ENCODE results near the gene NHEJ1. TPM values are rescaled to one million over a fixed set of nuclear protein-coding genes. Genes with fewer than 3 reads are reported as not detected.
A peak's percentile ranks its signal among the peaks of the same experiment; 100 is the strongest.

Gene NHEJ1
- total RNA-seq, 1 donor: 23.8 TPM

DNA sequence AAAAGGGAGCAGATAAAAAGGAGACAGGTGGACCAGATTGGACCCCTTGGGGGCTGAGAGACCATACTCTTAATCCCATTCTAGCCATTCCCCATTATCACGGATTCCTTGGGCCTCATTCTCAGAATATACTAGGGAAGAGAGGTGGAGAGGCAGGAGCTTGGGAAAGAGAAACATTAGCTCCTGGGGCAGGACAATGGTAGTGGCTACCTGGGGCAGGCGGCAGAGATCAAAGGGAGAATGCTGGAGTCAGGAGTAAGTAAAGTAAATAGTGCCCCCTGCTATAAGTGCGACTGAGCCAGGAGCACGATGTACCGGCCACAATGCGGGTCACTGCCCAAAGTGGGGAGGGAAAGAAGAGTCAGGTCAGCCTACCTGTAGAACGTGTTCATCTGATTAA, 79.5 kb downstream of the NHEJ1 start:
- TF ChIP-seq, protein P1, sequence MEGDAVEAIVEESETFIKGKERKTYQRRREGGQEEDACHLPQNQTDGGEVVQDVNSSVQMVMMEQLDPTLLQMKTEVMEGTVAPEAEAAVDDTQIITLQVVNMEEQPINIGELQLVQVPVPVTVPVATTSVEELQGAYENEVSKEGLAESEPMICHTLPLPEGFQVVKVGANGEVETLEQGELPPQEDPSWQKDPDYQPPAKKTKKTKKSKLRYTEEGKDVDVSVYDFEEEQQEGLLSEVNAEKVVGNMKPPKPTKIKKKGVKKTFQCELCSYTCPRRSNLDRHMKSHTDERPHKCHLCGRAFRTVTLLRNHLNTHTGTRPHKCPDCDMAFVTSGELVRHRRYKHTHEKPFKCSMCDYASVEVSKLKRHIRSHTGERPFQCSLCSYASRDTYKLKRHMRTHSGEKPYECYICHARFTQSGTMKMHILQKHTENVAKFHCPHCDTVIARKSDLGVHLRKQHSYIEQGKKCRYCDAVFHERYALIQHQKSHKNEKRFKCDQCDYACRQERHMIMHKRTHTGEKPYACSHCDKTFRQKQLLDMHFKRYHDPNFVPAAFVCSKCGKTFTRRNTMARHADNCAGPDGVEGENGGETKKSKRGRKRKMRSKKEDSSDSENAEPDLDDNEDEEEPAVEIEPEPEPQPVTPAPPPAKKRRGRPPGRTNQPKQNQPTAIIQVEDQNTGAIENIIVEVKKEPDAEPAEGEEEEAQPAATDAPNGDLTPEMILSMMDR (IDR thresholded peaks at IDR 0.05; ENCODE audit: insufficient read depth, low read length): no peak
- no peak for DNase-seq (ENCODE audit: low read depth)
- H3K4me3 ChIP-seq (ENCODE audit: low read depth, low read length): no peak overlapping the region

DNA sequence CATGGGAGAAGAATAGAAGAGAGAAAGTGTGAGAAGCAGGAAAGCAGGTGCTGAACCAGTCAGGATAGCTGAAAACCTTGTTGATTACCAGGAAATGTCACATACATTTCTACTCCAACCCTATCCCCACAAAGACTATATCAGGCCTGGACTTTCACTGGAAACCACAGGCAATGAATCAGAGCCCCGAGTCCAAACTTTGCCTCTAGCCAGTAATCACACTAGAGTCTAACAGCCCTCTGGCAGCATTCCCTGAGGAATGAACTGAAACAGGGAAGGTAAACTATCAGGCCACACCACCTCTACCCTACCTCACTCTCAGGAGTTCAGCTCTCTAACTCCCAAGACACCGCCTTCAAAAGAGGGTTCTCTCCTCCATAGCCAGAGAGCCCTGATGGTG, 81.2 kb downstream of the NHEJ1 start:
- peak; percentile 42 for DNase-seq (ENCODE audit: low read depth)
- no peak overlapping the region for H3K4me3 ChIP-seq (ENCODE audit: low read depth, low read length)
- TF ChIP-seq, protein P1 (IDR thresholded peaks at IDR 0.05; ENCODE audit: insufficient read depth, low read length): no peak

DNA sequence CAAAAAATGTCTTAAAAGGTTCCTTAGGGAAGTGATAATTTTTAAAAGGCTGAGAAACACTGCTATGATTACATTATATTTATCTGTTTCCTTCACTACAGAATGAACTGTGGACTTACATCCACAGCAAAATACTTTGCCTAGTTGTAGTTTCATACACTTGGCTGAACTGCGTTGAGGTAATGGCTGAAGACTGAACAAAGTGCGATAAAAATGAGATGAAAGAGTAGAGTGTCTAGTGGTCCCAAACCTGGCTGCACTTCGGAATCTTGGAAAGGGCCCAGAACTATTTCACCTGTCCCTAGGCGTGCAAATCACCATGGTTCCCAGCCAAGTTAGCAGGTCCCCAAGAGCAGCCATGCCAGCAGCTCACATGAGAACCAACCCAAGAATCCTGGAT, 81.7 kb downstream of the NHEJ1 start:
- DNase-seq (ENCODE audit: low read depth): no peak
- no peak overlapping the region for H3K4me3 ChIP-seq (ENCODE audit: low read depth, low read length)
- TF ChIP-seq, protein P1 (IDR thresholded peaks at IDR 0.05; ENCODE audit: insufficient read depth, low read length): no peak

DNA sequence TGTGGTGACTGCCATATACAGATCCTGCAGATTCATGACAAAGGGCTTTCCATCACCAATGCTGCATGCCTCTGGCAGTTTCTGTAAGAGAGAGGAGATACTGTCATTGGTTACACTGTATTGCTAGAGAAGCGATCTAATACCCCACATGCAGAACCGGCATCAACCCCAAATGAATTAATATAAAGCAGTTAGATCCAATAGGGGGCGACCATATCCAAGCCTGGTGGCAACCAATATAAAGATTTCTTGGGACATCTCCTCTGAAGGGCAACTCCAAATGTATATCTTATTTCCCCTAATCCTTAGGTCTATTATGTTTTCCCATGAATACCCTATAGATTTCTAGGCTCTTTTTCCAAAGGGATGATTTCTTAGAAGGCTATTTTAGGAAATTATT, 82.5 kb downstream of the NHEJ1 start:
- no peak for DNase-seq (ENCODE audit: low read depth)
- no peak overlapping the region for H3K4me3 ChIP-seq (ENCODE audit: low read depth, low read length)
- TF ChIP-seq, protein P1 (IDR thresholded peaks at IDR 0.05; ENCODE audit: insufficient read depth, low read length): no peak

DNA sequence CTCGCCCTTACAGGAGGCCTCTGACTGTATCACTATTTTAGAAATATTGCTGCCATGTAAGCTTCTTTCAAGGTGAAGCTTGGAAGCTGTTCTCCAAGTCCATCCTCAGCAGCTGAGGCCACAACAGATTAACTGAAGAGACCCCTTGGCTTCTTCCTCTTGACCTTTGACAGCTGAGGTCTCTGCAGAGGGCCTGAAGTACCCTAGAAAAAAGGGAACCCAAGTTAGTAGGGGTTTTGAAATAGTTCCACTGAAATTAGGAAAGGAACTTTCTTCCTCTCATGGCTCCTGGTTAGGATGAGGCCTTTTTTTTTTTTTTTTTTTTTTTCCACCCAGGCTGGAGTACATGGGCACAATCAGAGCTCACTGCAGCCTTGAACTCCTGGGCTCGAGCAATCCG, 84.4 kb downstream of the NHEJ1 start:
- DNase-seq (ENCODE audit: low read depth): no peak
- TF ChIP-seq, protein P1 (IDR thresholded peaks at IDR 0.05; ENCODE audit: insufficient read depth, low read length): no peak
- H3K4me3 ChIP-seq (ENCODE audit: low read depth, low read length): no peak overlapping the region

DNA sequence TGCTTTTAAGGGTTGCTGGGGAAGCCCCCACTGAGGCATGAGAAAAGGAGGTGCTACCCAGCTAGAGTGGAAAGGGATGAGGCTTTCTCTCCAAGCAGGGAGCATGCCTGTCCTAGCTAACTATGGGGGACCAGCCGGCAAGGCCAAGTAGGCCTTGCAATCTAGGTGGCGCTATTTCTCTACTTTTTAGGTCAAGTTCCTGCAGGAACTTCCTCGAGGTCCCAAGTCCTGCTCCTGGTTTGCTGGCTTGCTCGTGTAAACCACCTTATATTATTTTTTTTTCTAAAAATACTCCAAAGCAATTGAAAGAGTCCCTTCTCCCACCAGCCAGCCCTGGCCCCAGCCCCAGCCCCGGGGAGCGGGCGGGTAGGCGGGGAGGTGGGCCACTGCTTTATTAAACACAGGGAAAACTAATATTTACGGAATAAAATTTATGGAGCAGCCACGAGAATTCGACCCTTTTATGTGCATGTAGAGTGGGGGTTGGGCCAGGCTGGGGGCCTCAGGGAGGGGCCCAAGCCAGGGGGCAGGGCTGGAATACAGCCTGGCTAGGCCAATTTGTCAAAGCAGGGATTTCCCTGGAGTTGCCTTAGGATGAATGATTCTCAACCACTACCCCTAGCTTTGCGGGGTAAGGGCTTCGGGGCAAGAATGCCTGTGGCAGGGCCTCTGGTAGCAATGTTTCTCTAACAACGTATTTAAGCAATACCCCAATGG, 87.0 kb downstream of the NHEJ1 start:
- DNase-seq (ENCODE audit: low read depth): peak; percentile 69
- TF ChIP-seq, protein P1 (IDR thresholded peaks at IDR 0.05; ENCODE audit: insufficient read depth, low read length): peak; percentile 64

More for the DNA sequence above, 87.0 kb downstream of the NHEJ1 start:
- H3K4me3 ChIP-seq (ENCODE audit: low read depth, low read length): no peak overlapping the region
